Naive B cell (primary cell): ENCODE measurements around the gene STARD9. TPM values are rescaled to one million over a fixed set of nuclear protein-coding genes. Genes with fewer than 3 reads are reported as not detected.
"Not testable (repeated sequence)": the region's sequence is repeated elsewhere in the genome, so short reads cannot be mapped to it uniquely, and the experiment has no call there.

Source experiments
- ATAC-seq, 2 donors: fragments of 150-1000 bp; cut with Tn5 transposase; 2 replicates each; pipeline ENCODE4 v1.10.0; 2021; ENCODE audit warnings: low read depth in 2 of 2, mild to moderate bottlenecking in 2 of 2, moderate library complexity in 2 of 2
- DNase-seq: peaks from one replicate; pipeline ENCODE4 v3.0.0; 2022
- H3K27ac Mint-ChIP-seq, 6 donors: one replicate each; pipeline ENCODE4 v1.8.0; 2020 to 2022; ENCODE audit warnings: mild to moderate bottlenecking in 6 of 6, mixed read lengths in 6 of 6, moderate library complexity in 5 of 6, inconsistent platforms in 2 of 6
- H3K27me3 Mint-ChIP-seq, 3 donors: one replicate each; pipeline ENCODE4 v1.8.0; 2021 to 2022; ENCODE audit warnings: mixed read lengths in 3 of 3, mild to moderate bottlenecking in 1 of 3
- H3K36me3 Mint-ChIP-seq, 2 donors: one replicate each; pipeline ENCODE4 v1.8.0; 2020 to 2022; ENCODE audit warnings: mixed read lengths in 2 of 2, inconsistent platforms in 1 of 2, mild to moderate bottlenecking in 1 of 2
- H3K4me1 Mint-ChIP-seq, 3 donors: one replicate each; pipeline ENCODE4 v1.8.0; 2020 to 2022; ENCODE audit warnings: mixed read lengths in 3 of 3, inconsistent platforms in 1 of 3, mild to moderate bottlenecking in 1 of 3, moderate library complexity in 1 of 3
- H3K4me3 Mint-ChIP-seq, 8 donors: one replicate each; pipeline ENCODE4 v1.8.0; 2020 to 2022; ENCODE audit warnings: mild to moderate bottlenecking in 8 of 8, mixed read lengths in 8 of 8, moderate library complexity in 8 of 8, inconsistent platforms in 2 of 8
- H3K9me3 Mint-ChIP-seq, 7 donors: one replicate each; pipeline ENCODE4 v1.8.0; 2020 to 2022; ENCODE audit warnings: mixed read lengths in 7 of 7, mild to moderate bottlenecking in 5 of 7, inconsistent platforms in 2 of 7, moderate library complexity in 1 of 7
- polyA plus RNA-seq, 6 donors: library from polyadenylated mRNA; unstranded; fragments of 300-500 nt; fragmentation: Illumina TruSeq; gene quantifications; one replicate each; pipeline ENCODE4 v1.2.3, GENCODE V29; 2021; ENCODE audit warnings: low read depth in 6 of 6

The STARD9 gene
- polyA plus RNA-seq, 6 donors from 2014 or later: 0.28 to 1.9 (median 0.91) TPM

DNA sequence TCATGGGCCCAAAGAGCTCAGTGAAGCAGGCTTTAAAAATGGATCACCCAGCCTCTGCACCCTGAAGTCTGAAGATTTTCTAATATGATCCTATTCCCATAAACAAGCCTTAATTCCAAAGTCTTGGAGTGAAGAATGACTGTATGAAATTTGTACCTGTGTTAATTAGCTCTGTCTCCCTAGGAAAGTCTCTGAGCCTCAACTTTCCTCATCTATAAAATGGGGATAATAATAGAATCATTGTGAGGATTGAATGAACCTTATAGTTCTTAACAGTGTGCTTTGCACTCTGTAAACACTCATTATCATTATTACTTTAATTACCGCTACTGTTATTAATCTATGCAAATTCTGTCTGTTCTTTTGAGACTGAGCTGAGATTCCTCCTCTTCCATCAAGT, 99.6 kb downstream of the STARD9 start:
- DNase-seq (no peak), ATAC-seq (no peak)
- Mint-ChIP-seq H3K4me1 (no peaks in the 10 kb centered on the region), H3K4me3 (no peak overlapping the region), H3K27ac (peak overlapping the region in 1 of 6 donors; percentile 44), H3K9me3 (no peaks in the 10 kb centered on the region), H3K27me3 (no peaks in the 10 kb centered on the region), H3K36me3 (peaks cover 8 to 22% of the 10 kb centered on the region in 2 donors)

DNA sequence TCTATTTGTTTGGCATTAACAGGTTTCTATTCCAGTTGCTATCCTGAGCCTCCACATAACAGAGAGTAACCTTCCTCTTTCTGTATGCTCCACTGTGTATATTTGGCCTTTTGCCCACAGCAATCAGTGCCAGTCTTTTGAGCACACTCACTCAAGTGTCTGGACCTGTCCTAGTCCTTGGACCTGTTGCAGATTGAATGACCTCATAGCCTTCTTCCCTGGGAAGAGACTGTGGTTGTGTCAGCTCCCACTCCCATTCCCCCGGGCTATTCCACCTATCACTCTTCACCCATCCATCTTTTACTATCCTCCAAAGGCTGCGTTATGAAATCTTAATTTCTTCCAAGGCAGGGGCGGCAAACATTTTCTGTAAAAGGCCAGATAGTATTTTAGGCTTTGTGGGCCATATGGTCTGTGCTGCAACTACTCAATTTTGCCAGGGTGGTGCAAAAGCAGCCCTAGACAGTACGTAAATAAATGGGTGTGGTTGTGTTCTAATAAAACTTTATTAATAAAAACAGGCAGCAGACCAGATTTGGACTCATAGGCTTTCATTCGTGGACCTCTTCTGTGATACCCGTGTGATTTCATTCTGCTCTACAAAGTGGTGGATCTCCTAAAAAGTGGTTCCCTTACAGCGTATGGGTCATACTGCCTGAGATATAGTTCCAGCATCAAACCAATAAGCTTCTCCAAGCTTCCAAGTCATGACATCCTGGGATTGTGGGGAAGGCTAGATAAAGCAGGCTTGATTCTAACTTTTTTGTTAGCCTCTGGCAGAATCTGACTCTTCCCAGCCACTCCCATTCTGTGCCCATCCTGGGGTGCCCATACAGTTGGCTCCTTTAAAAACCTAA, 104.1 kb downstream of the STARD9 start:
- H3K4me3 Mint-ChIP-seq: no peak overlapping the region
- H3K9me3 Mint-ChIP-seq: no peaks in the 10 kb centered on the region
- no peak for DNase-seq
- H3K27me3 Mint-ChIP-seq: no peaks in the 10 kb centered on the region
- peak overlapping the region in 1 of 6 donors; percentile 60 for H3K27ac Mint-ChIP-seq
- H3K4me1 Mint-ChIP-seq: no peaks in the 10 kb centered on the region
- no peak for ATAC-seq
- H3K36me3 Mint-ChIP-seq: peaks cover 24 to 31% of the 10 kb centered on the region in 2 donors

DNA sequence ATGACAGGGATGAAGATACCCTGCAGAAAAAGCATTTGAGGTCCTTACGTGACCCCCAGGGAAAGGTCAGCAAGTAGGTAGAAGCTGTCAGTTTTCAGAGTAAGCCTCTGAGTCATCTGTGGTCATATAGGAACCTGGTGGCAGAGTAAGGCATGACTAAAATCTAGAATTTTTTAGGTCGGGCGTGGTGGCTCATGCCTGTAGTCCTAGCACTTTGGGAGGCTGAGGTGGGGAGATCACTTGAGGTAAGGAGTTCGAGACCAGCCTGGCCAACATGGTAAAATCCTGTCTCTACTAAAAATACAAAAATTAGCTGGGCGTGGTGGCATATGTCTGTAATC, 104.7 kb downstream of the STARD9 start:
- not testable (repeated sequence) for DNase-seq, H3K4me3 Mint-ChIP-seq, H3K9me3 Mint-ChIP-seq, ATAC-seq, H3K27ac Mint-ChIP-seq, H3K27me3 Mint-ChIP-seq, H3K4me1 Mint-ChIP-seq
- peaks cover 22 to 26% of the 10 kb centered on the region in 2 donors for H3K36me3 Mint-ChIP-seq

GRCh38 chr15:42681119-42681518, 105.7 kb downstream of the STARD9 start:
- peaks cover 16 to 20% of the 10 kb centered on the region in 2 donors for H3K36me3 Mint-ChIP-seq
- DNase-seq: no peak
- no peaks in the 10 kb centered on the region for H3K4me1 Mint-ChIP-seq
- no peak for ATAC-seq
- no peaks in the 10 kb centered on the region for H3K9me3 Mint-ChIP-seq
- no peaks in the 10 kb centered on the region for H3K27me3 Mint-ChIP-seq
- H3K4me3 Mint-ChIP-seq: no peak overlapping the region
- H3K27ac Mint-ChIP-seq: no peak overlapping the region

GRCh38 chr15:42686281-42686680, 110.9 kb downstream of the STARD9 start:
- no peak for ATAC-seq
- Mint-ChIP-seq H3K27me3 (no peaks in the 10 kb centered on the region), H3K4me1 (no peaks in the 10 kb centered on the region), H3K36me3 (peaks cover 9 to 16% of the 10 kb centered on the region in 2 donors), H3K4me3 (no peak overlapping the region), H3K9me3 (no peaks in the 10 kb centered on the region), H3K27ac (no peak overlapping the region)
- DNase-seq: no peak

DNA sequence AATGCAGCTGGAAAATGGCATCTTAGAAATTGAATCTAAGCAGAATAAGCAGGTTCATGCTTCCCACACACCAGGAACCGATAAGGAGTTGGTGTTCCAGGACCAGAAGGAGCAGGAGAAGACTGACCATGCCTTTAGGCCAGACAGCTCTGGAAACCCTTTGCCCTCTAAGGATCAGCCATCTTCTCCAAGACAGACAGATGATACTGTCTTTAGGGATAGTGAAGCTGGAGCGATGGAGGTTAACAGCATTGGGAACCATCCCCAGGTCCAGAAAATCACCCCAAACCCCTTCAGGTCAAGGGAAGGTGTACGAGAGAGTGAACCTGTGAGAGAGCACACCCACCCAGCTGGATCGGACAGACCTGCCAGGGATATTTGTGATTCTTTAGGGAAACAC, 112.3 kb downstream of the STARD9 start:
- DNase-seq: no peak
- H3K4me1 Mint-ChIP-seq: no peaks in the 10 kb centered on the region
- no peak overlapping the region for H3K4me3 Mint-ChIP-seq
- H3K27me3 Mint-ChIP-seq: no peaks in the 10 kb centered on the region
- no peak for ATAC-seq
- H3K36me3 Mint-ChIP-seq: peaks cover 5 to 14% of the 10 kb centered on the region in 2 donors
- no peak overlapping the region for H3K27ac Mint-ChIP-seq
- H3K9me3 Mint-ChIP-seq: no peaks in the 10 kb centered on the region

DNA sequence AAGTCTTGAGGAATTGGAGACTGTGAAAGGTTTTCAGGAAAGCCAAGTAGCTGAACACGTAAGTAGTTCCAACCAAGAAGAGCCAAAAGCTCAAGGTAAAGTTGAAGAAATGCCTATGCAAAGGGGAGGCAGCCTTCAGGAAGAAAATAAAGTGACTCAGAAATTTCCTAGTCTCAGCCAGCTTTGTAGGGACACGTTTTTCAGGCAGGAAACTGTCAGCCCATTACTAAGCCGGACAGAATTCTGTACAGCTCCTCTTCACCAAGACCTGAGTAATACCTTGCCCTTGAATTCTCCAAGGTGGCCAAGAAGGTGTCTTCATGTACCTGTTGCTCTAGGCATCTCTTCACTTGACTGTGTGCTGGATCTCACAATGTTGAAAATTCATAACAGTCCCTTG, 112.9 kb downstream of the STARD9 start:
- DNase-seq (no peak), ATAC-seq (no peak)
- no peaks in the 10 kb centered on the region for H3K27me3 Mint-ChIP-seq
- no peaks in the 10 kb centered on the region for H3K9me3 Mint-ChIP-seq
- peak overlapping the region in 1 of 6 donors; percentile 20 for H3K27ac Mint-ChIP-seq
- no peaks in the 10 kb centered on the region for H3K4me1 Mint-ChIP-seq
- no peak overlapping the region for H3K4me3 Mint-ChIP-seq
- peaks cover 0 to 8% of the 10 kb centered on the region in 2 donors for H3K36me3 Mint-ChIP-seq

DNA sequence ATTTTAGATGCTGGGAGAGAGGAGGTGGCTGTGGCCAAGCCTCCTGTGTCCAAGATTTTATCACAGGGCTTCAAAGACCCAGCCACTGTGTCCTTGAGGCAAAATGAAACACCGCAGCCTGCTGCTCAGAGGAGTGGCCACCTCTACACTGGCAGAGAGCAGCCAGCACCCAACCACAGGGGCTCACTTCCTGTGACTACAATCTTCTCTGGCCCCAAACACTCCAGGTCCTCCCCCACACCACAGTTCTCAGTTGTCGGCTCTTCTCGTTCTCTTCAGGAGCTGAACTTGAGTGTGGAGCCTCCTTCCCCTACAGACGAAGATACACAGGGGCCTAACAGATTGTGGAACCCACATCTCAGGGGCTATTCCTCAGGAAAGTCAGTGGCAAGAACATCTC, 115.9 kb downstream of the STARD9 start:
- Mint-ChIP-seq H3K27ac (peak overlapping the region in 1 of 6 donors; percentile 25), H3K36me3 (no peaks in the 10 kb centered on the region), H3K27me3 (no peaks in the 10 kb centered on the region), H3K9me3 (no peaks in the 10 kb centered on the region), H3K4me3 (no peak overlapping the region), H3K4me1 (peaks cover 0 to 2% (median 0%) of the 10 kb centered on the region in 3 donors)
- no peak for ATAC-seq
- DNase-seq: no peak

GRCh38 chr15:42691770-42692169, 116.4 kb downstream of the STARD9 start:
- peaks cover 0 to 2% (median 0%) of the 10 kb centered on the region in 3 donors for H3K4me1 Mint-ChIP-seq
- H3K27ac Mint-ChIP-seq: peak overlapping the region in 1 of 6 donors; percentile 47
- H3K4me3 Mint-ChIP-seq: peak overlapping the region in 1 of 8 donors; percentile 48
- no peak for ATAC-seq
- H3K27me3 Mint-ChIP-seq: no peaks in the 10 kb centered on the region
- H3K36me3 Mint-ChIP-seq: no peaks in the 10 kb centered on the region
- no peaks in the 10 kb centered on the region for H3K9me3 Mint-ChIP-seq
- DNase-seq: no peak

GRCh38 chr15:42692536-42692935, 117.1 kb downstream of the STARD9 start:
- H3K36me3 Mint-ChIP-seq: no peaks in the 10 kb centered on the region
- H3K4me3 Mint-ChIP-seq: no peak overlapping the region
- H3K9me3 Mint-ChIP-seq: no peaks in the 10 kb centered on the region
- H3K4me1 Mint-ChIP-seq: peaks cover 0 to 2% (median 0%) of the 10 kb centered on the region in 3 donors
- no peaks in the 10 kb centered on the region for H3K27me3 Mint-ChIP-seq
- no peak for ATAC-seq
- no peak for DNase-seq
- H3K27ac Mint-ChIP-seq: peak overlapping the region in 1 of 6 donors; percentile 40

- H3K4me1 Mint-ChIP-seq: peaks cover 0 to 2% (median 0%) of the 10 kb centered on the region in 3 donors
- DNase-seq: no peak
- no peak for ATAC-seq
These were observed 117.6 kb downstream of the STARD9 start for GRCh38 chr15:42692997-42693396.

DNA sequence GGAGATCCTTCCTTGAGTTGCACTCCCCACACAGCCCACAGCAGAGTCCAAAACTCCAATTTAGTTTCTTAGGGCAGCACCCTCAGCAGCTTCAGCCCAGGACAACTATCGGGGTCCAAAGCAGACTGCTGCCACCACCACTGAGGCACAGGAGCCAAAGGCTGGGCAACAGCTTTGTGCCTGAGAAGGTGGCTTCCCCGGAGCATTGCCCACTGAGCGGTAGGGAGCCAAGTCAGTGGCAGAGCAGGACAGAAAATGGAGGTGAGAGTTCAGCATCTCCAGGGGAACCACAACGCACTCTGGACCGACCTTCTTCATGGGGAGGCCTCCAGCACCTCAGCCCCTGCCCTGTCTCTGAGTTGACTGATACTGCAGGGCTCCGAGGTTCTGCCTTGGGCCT, 118.1 kb downstream of the STARD9 start:
- no peaks in the 10 kb centered on the region for H3K9me3 Mint-ChIP-seq
- no peak overlapping the region for H3K4me3 Mint-ChIP-seq
- peaks cover 0 to 2% (median 0%) of the 10 kb centered on the region in 3 donors for H3K4me1 Mint-ChIP-seq
- H3K36me3 Mint-ChIP-seq: no peaks in the 10 kb centered on the region
- DNase-seq (no peak), ATAC-seq (no peak)
- no peaks in the 10 kb centered on the region for H3K27me3 Mint-ChIP-seq
- H3K27ac Mint-ChIP-seq: no peak overlapping the region

More at GRCh38 chr15:42692997-42693396, 117.6 kb downstream of the STARD9 start:
- H3K27me3 Mint-ChIP-seq: no peaks in the 10 kb centered on the region
- no peaks in the 10 kb centered on the region for H3K9me3 Mint-ChIP-seq
- no peaks in the 10 kb centered on the region for H3K36me3 Mint-ChIP-seq
- peak overlapping the region in 1 of 6 donors; percentile 40 for H3K27ac Mint-ChIP-seq
- no peak overlapping the region for H3K4me3 Mint-ChIP-seq

- no peaks in the 10 kb centered on the region for H3K36me3 Mint-ChIP-seq
- ATAC-seq (no peak), DNase-seq (no peak)
- H3K4me3 Mint-ChIP-seq: no peak overlapping the region
- no peaks in the 10 kb centered on the region for H3K27me3 Mint-ChIP-seq
- no peaks in the 10 kb centered on the region for H3K9me3 Mint-ChIP-seq
- H3K27ac Mint-ChIP-seq: peak overlapping the region in 2 of 6 donors; percentile 0 to 19
- peaks cover 0 to 2% (median 0%) of the 10 kb centered on the region in 3 donors for H3K4me1 Mint-ChIP-seq
These were observed 118.5 kb downstream of the STARD9 start for GRCh38 chr15:42693942-42694341.

DNA sequence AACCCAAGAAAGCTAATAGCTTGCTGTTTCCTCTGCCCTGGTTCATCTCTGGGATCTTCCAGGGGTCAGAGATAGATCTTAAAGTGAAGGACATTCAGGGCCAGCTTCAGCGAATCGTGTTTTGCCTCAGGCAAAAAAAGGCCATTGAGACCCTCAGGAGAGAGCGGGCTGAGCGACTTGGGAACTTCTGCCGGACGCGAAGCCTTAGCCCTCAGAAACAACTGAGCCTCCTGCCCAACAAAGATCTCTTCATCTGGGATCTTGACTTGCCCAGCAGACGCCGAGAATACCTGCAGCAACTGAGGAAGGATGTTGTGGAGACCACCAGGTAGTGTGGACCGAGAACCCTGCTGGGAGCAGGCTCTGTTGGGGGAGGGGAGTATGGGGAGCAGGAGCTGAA, 119.0 kb downstream of the STARD9 start:
- Mint-ChIP-seq H3K27ac (peak overlapping the region in 1 of 6 donors; percentile 70), H3K9me3 (no peaks in the 10 kb centered on the region), H3K36me3 (no peaks in the 10 kb centered on the region), H3K4me3 (no peak overlapping the region), H3K27me3 (no peaks in the 10 kb centered on the region), H3K4me1 (peaks cover 0 to 2% (median 0%) of the 10 kb centered on the region in 3 donors)
- no peak for ATAC-seq
- DNase-seq: no peak
